Mononuclear cell (primary cell): ENCODE measurements around the gene FAM8A1. TPM values are rescaled to one million over a fixed set of nuclear protein-coding genes. Genes with fewer than 3 reads are reported as not detected.

Experiments used
- H3K27me3 ChIP-seq: 2 replicates; pipeline ENCODE4 v1.6.0; 2011; ENCODE audit warnings: low read length, control low read depth; ENCODE audit not compliant: insufficient read depth
- H3K4me1 ChIP-seq: 2 replicates; pipeline ENCODE4 v1.5.1; 2011; ENCODE audit warnings: mild to moderate bottlenecking, low read length, control low read depth; ENCODE audit not compliant: insufficient read depth
- H3K4me3 ChIP-seq: 2 replicates; pipeline ENCODE4 v1.5.1; 2011; ENCODE audit warnings: mild to moderate bottlenecking, low read length, moderate library complexity
- H3K9me3 ChIP-seq: 2 replicates; pipeline ENCODE4 v1.5.1; 2011; ENCODE audit warnings: low read depth, mild to moderate bottlenecking, control low read depth, low read length
- total RNA-seq: library from RNA; depleted of rRNA; stranded (reverse); fragments of >200 nt; gene quantifications from one replicate; pipeline ENCODE4 v1.2.3, GENCODE V29; 2012

FAM8A1 gene
- total RNA-seq, 1 donor, result 25.7 TPM

- Histone ChIP-seq H3K27me3 (no peaks in the 10 kb centered on the region), H3K4me3 (no peak overlapping the region), H3K9me3 (no peaks in the 10 kb centered on the region), H3K4me1 (peaks cover 21% of the 10 kb centered on the region)
These were observed 29.9 kb downstream of the FAM8A1 start for GRCh38 chr6:17629824-17630510.

GRCh38 chr6:17630511-17631073 is 30.5 kb downstream of the FAM8A1 start:
- H3K9me3 ChIP-seq, result no peaks in the 10 kb centered on the region

GRCh38 chr6:17632934-17633333 is 32.8 kb downstream of the FAM8A1 start:
- Histone ChIP-seq H3K27me3 (no peaks in the 10 kb centered on the region), H3K9me3 (no peaks in the 10 kb centered on the region), H3K4me1 (peaks cover 21% of the 10 kb centered on the region), H3K4me3 (no peak overlapping the region)

More at GRCh38 chr6:17630511-17631073, 30.5 kb downstream of the FAM8A1 start:
- Histone ChIP-seq H3K4me1 (peaks cover 21% of the 10 kb centered on the region), H3K27me3 (no peaks in the 10 kb centered on the region), H3K4me3 (no peak overlapping the region)

- no peak overlapping the region for H3K4me3 ChIP-seq
- peaks cover 21% of the 10 kb centered on the region for H3K4me1 ChIP-seq
- H3K9me3 ChIP-seq, result no peaks in the 10 kb centered on the region
- no peaks in the 10 kb centered on the region for H3K27me3 ChIP-seq
These were observed 33.5 kb downstream of the FAM8A1 start for GRCh38 chr6:17633465-17634188.

- peaks cover 17% of the 10 kb centered on the region for H3K4me1 ChIP-seq
- H3K9me3 ChIP-seq, result no peaks in the 10 kb centered on the region
- H3K27me3 ChIP-seq, result no peaks in the 10 kb centered on the region
These were observed 35.5 kb downstream of the FAM8A1 start for GRCh38 chr6:17635568-17635967.

GRCh38 chr6:17638212-17638715 is 38.2 kb downstream of the FAM8A1 start:
- Histone ChIP-seq H3K27me3 (no peaks in the 10 kb centered on the region), H3K9me3 (no peaks in the 10 kb centered on the region), H3K4me3 (no peak overlapping the region), H3K4me1 (peaks cover 11% of the 10 kb centered on the region)

More at GRCh38 chr6:17635568-17635967, 35.5 kb downstream of the FAM8A1 start:
- H3K4me3 ChIP-seq, result no peak overlapping the region

GRCh38 chr6:17640477-17640917 is 40.4 kb downstream of the FAM8A1 start:
- H3K27me3 ChIP-seq, result no peaks in the 10 kb centered on the region
- no peak overlapping the region for H3K4me3 ChIP-seq
- no peaks in the 10 kb centered on the region for H3K9me3 ChIP-seq
- H3K4me1 ChIP-seq, result no peaks in the 10 kb centered on the region

- H3K9me3 ChIP-seq, result no peaks in the 10 kb centered on the region
- no peak overlapping the region for H3K4me3 ChIP-seq
- H3K27me3 ChIP-seq, result no peaks in the 10 kb centered on the region
- H3K4me1 ChIP-seq, result no peaks in the 10 kb centered on the region
These were observed 48.6 kb downstream of the FAM8A1 start for GRCh38 chr6:17648745-17649144.

- Histone ChIP-seq H3K4me3 (no peak overlapping the region), H3K27me3 (no peaks in the 10 kb centered on the region), H3K4me1 (no peaks in the 10 kb centered on the region), H3K9me3 (no peaks in the 10 kb centered on the region)
These were observed 50.7 kb downstream of the FAM8A1 start for GRCh38 chr6:17650656-17651309.

GRCh38 chr6:17653198-17653882 is 53.2 kb downstream of the FAM8A1 start:
- H3K9me3 ChIP-seq, result no peaks in the 10 kb centered on the region
- no peak overlapping the region for H3K4me3 ChIP-seq
- no peaks in the 10 kb centered on the region for H3K27me3 ChIP-seq
- H3K4me1 ChIP-seq, result no peaks in the 10 kb centered on the region

GRCh38 chr6:17656092-17656491 is 56.0 kb downstream of the FAM8A1 start:
- no peak overlapping the region for H3K4me3 ChIP-seq
- no peaks in the 10 kb centered on the region for H3K9me3 ChIP-seq
- no peaks in the 10 kb centered on the region for H3K27me3 ChIP-seq
- H3K4me1 ChIP-seq, result no peaks in the 10 kb centered on the region

- Histone ChIP-seq H3K4me1 (no peaks in the 10 kb centered on the region), H3K27me3 (no peaks in the 10 kb centered on the region), H3K4me3 (no peak overlapping the region), H3K9me3 (no peaks in the 10 kb centered on the region)
These were observed 56.5 kb downstream of the FAM8A1 start for GRCh38 chr6:17656644-17657043.
